Left forelimb (tissue), 1 donor: ENCODE data around the gene PLS1.
"Not testable (repeated sequence)": the region's sequence is repeated elsewhere in the genome, so short reads cannot be mapped to it uniquely, and the experiment has no call there.

Source experiments
- DNase-seq: peaks from one replicate; pipeline ENCODE4 v3.0.0-alpha.2; 2018; ENCODE audit warnings: low spot score

Gene PLS1

DNA sequence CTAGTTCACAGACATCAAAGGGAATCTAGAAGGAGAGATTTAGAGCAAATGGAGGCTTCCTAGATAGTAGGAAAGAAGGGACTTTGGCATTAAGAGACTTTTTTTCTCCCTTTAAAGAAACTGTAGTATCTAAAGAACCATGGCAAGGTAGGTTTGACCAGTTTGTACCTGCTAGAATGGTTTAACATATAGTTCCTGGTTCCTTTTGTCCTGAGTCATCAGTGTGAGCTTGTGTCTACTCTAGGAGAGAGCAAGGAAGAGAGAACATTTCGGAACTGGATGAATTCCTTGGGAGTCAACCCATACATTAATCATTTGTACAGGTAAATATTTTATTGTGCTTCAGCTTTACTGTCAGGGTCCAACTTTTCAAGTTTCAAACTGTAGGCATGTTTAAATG, 98.0 kb downstream of the PLS1 start:
- DNase-seq, result no peak

DNA sequence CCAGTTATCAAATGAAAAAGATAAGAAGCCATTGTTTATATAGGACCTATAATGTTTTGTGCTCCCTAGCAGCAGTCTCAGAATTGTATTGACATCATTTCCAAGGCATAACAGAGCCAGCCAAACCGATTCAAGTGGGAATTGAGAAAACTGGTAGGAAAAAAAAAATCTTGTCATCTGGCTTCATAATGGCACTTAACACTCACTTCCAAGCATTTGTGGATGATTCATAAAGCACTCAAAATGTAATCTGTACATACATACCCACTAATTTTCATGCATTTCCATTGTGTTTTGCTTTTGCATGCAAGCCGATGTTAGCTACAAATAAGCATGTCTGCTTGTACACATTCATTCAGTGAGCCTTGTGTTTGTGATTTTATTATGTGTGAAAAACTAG, 109.0 kb downstream of the PLS1 start:
- DNase-seq, result no peak

DNA sequence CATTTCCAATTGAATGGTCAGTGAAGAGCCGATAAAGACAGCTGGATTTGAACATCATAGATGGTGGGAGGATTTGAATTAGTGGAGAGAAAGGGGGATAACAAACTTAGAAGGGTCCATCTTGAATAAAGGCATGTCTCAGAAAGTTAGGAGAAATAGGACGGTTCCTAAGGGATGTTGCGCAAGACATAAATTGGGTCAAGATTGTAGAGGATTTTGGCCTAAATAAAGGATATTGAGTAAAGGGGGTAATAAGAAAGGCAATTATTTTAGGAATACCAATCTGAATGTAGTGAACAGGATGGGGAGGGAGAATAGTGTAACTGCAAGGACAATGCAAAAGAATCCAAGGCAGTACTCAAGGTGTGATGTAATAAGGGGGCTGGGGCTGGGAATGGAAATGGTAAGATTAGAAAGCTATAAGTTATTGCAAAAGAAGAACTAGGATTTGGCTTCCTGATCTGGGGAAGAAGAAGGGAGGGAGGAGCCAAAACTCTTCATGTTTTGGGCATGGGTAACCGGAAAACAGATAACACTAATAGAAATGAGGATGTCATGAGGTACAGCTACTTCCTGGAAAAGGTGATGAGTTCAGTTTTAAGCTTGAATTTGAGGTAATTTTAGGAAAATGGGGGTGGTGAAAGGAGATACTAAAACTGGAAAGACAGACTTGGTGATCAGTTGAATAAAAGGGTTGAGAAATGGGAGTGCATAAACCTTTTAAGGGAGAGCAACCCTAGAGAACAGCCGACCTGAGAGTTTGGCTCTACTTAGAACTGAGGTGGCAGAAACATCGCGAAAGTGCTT, 110.3 kb downstream of the PLS1 start:
- DNase-seq, result no peak

DNA sequence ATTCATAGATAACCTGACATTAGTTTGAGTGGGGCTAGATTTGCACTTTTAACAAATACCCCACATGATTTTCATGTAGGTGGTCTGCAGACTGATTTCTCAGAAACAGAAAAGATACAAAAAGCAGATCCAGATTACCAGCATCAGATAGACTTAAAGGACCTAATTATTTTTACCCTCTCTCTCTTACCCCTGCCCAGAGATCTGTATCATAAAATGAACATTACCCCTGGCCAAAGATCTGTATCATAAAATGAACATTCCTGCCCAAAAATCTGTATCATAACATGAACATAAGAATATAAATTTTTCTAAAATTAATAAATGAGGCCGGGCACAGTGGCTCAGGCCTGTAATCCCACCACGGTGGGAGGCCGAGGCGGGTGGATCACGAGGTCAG, 113.0 kb downstream of the PLS1 start:
- no peak for DNase-seq

DNA sequence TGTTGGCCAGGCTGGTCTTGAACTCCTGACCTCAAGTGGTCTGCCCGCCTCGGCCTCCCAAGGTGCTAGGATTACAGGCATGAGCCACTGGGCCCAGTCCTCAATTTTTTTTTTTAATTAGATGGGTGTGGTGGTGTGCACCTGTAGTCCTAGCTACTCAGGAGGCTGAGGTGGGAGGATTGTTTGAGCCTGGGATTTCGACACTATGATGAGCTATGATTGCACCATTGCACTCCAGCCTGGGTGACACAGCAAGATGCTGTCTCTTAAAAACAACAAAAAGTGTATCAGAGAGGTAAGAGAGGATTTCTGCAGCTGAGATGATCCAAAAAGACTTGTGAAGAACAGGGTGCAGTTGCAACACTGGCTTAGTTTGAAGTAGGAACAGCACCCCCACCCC, 118.7 kb downstream of the PLS1 start:
- DNase-seq, result not testable (repeated sequence)

DNA sequence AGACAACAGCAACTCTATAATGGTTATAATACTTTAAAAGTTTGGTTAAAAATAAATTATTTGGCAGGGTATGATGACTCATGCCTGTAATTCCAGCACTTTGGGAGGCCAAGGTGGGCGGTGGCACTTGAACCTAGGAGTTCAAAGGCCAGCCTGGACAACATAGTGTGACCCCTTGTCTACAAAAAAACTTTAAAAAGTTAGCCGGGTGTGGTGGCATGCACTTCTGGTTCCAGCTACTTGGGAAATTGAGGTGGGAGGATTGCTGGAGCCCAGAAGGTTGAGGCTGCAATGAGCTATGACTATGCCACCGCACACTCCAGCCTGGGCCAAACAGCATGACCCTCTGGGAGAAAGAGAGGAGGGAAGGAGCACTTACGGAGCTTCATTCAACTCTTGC, 119.9 kb downstream of the PLS1 start:
- DNase-seq, result no peak

DNA sequence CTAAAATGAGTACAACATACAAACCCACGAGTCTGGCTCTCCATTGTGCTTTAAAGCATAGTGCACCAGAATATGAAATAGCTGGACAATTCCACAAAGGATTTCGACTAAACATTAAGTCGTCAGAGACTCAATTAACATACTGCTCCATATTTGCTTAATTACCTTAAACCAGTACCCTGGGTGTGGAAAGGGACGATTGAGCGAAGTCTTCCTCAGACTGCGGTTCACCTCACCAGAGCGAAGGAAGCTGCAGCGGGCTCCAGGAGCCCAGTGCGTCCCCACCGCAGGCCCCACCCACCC, 127.4 kb downstream of the PLS1 start:
- DNase-seq, result no peak

DNA sequence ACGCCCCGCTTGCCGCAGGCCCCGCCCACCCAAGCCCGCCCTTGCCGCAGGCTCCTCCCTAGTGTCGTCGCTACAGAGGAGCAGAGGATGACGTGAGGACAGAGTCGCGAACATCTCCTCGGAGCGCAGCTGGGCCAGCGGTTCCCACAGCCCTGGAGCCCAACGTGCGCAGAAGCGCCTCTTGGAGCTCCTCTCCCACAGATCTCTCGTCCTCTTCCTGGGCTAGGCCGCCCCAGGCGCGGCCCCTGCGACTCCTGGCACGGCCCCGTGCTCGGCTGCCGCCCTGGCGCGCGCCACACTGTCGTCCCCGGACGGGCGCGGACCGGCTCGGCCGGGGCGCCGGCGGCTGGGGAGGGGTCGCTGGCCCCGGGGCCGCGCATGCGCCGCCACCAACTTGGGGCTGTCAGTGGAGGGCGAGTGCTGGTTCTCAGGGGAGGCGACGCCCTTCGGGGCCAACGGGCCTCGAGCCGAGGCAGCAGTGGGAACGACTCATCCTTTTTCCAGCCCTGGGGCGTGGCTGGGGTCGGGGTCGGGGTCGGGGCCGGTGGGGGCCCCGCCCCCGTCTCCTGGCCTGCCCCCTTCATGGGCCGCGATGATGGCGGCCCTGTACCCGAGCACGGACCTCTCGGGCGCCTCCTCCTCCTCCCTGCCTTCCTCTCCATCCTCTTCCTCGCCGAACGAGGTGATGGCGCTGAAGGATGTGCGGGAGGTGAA, 127.9 kb downstream of the PLS1 start, which contains the start of gene TRPC1:
Gene TRPC1, plus strand, starts transcription at position 67 of the 714 bp plus-strand sequence. Its CDS starts 526 bp downstream, at position 593.
- peak; percentile 89 for DNase-seq

DNA sequence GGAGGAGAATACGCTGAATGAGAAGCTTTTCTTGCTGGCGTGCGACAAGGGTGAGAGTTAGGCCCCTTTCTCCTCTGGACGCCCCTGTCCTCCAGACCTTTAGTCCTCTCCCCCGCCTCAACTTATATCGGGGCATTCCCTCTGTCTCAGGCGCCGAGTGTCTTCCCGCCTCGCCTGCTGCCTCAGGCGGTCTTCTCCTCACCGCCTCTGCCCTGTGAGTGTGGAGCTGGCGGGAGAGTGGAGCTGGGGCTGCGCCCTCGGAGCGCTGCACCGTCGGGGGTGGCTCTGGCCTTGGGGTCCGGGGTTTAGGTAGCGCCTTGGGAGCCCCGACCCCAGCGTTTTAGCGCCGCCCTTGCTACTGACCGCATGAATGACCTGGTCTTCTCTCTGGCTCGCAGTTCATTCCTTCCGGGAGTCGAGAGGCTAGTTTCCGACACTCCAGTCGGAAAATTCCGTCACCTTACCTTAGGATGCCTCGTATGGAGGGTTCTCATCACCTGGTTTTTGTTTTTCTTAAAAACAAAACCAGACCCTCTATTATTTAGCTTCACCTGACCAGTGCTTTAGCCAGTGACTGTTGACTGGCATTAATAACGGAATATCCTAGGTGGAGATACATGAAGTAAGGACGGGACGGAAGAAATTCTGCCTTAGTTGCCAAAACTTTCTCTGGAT, 128.6 kb downstream of the PLS1 start:
- DNase-seq, result peak; percentile 79

DNA sequence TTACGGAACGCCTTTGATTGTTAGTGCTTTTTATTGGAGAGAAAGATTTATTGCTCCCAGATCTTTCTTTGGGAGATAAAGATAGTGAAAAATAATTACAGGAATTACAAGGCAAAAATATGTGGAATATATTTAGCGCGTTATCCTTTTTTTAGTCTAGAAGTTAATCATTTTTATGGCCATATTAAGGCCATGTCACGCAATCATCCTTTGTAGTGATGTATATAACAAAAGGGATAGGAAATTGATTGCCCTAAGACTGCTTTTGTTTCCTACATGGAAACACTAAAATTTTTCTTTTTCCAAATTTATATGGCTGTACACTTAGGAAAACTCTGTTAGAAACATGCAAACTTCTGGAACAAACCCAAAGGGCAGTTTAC, 129.2 kb downstream of the PLS1 start:
- DNase-seq, result no peak

DNA sequence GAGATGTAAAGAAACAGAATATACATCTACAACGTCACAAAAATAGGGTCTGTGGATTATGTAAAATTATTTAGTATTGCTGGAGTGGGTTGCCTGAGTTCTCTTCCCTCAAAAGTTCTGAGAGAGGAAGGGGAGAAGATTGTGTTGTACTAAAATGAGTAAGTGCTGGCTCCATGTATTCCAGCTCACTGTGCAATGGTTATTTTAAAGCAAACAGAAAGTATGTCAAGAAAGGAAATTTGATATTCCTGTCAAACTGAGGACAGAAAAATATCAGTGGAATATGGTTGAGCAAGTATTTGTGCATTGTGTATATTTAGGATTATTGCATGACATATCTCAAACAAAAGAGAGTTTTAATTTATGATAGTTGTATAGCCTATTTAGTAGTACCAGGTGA, 129.8 kb downstream of the PLS1 start:
- DNase-seq, result no peak

DNA sequence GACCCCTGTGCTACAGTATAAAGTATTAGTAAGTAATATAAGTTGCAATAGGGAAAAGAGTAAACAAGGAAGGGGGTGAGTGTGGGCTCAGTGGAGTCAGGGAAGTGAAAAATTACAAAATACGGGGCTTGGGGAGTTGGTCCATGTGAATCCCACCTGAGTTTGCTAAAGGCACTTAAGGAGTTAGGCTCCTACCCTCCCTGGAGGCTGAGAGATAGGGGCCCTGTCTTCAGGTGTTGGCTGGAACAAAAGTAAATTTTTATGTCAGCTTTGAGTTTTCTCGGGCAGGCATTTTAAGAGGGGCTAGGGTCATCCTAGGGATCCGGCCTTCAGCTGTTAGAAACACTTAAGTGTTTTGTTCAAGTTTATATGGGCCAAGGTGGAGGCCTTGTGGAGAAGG, 135.9 kb downstream of the PLS1 start:
- no peak for DNase-seq

DNA sequence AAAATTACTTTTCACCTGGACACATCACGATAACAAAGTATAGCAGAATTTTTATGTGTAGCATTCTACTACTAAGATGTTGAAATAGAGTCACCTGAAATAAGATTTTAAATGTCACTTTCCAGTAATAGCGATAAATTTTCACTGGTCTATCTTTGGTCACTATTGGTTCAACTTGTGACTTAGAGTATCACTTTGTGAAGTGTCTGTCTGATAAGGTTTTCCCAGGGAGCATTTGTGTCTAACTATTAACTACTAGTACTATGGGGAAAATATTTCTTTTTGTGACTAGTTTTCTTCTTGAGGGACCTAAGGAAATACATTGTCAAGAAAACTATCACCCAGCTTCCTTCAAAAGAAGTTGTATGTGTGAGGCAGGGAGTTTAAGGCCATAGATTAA, 138.6 kb downstream of the PLS1 start:
- DNase-seq, result no peak

DNA sequence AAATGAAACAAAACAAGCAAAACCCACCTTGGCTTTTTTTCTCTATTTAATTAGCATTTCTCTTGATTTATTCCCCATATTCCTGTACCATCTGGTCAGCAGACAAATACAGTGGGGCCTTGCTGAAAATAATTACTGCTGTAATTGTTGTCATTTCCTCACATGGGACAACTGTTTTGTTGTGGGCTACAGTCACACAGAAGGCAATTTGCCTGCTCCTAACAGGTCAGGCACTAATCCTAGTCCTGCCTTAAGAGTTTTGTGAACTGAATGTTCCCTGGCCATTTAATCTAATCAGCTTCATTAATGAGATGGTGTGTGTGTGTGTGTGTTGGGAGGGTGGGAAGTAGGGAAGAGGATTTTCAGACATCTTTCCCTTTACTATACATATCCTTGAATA, 139.3 kb downstream of the PLS1 start:
- DNase-seq, result no peak

DNA sequence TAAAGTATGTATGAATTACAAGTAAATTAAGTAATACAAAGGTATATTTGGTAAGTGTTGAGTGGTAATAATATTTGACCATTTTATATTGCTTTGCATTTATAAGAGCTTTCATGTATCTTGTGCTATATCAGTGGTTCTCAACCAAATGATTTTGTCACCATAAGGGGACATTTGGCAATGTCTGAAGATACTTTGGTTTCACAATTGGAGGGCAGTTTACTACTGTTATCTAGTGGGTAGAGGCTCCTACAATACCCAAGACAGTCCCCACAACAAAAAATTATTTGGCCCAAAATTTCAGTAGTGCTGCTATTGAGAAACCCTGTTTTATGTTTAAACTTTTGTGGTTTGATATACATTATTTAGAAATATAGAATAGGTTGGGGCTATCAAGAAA, 142.2 kb downstream of the PLS1 start:
- DNase-seq, result no peak

DNA sequence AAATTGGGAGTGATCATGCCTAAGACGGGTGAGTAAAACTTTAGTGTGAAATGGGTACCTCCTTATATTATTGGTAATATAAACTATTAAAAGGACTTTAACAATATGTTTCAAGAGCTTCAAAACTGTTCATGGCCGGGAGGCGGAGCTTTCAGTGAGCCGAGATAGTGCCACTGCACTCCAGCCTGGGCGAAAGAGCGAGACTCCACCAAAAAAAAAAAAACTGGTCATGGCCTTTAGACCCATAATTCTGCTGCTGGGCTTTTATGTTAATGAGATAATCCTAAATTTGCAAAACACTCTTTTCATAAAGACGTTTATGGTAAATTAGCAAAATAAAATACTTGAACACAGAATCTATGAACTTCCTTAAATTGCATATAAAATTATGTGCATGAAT, 150.5 kb downstream of the PLS1 start:
- no peak for DNase-seq

DNA sequence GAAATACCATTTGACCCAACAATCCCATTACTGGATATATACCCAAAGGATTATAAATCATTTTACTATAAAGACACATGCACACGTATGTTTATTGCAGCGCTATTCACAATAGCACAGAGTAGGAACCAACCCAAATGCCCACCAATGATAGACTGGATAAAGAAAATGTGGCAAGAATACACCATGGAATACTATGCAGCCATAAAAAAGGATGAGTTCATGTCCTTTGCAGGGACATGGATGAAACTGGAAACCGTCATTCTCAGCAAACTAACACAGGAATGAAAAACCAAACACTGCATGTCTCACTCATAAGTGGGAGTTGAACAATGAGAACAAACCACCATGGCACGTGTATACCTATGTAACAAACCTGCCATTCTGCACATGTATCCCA, 154.3 kb downstream of the PLS1 start:
- DNase-seq, result not testable (repeated sequence)

DNA sequence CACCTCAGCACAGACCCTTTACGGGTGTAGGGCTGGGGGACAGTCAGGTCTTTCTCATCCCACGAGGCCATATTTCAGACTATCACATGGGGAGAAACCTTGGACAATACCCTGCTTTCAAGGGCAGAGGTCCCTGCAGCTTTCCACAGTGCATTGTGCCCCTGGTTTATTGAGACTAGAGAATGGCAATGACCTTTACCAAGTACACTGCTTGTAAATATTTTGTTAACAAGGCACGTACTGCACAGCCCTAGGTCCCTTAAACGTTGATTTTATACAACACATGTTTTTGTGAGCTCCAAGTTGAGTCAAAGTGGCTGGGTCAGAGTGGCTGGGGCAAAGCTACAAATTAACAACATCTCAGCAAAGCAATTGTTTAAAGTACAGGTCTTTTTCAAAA, 156.4 kb downstream of the PLS1 start:
- DNase-seq, result not testable (repeated sequence)

DNA sequence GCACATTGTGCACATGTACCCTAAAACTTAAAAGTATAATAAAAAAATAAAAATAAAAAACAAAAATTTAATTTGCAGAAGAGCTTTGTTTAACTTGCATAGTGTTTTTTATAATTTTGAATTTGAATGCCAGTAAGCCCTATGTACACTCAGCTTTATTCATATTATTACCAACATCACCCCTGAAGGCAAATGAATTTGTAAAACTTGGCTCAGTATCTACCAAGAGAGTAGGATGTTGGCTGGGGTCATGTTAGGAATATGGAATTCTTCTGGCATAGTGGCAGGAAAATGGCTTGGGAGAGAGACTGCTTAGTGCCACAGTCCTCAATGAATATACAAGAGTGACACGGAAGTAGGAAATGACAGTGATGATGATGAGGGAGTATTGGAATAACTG, 158.3 kb downstream of the PLS1 start:
- no peak for DNase-seq
